Ishikawa (cell line): ENCODE results near the gene ATP5IF1.
A peak's percentile ranks its signal among the peaks of the same experiment; 100 is the strongest.

Experiments used
- CEBPB ChIP-seq: IDR thresholded peaks from 2 replicates; pipeline ENCODE4 v1.6.1; 2012
- CREB1 ChIP-seq: IDR thresholded peaks from 2 replicates; pipeline ENCODE4 v1.6.1; 2012; ENCODE audit warnings: low read depth
- EGR1 ChIP-seq: IDR thresholded peaks from 2 replicates; pipeline ENCODE4 v1.6.1; 2012
- EP300 ChIP-seq: IDR thresholded peaks from 2 replicates; pipeline ENCODE4 v1.6.1; 2012; ENCODE audit warnings: borderline replicate concordance
- FOXM1 ChIP-seq: IDR thresholded peaks from 2 replicates; pipeline ENCODE4 v1.6.1; 2012; ENCODE audit warnings: low read depth, borderline replicate concordance
- NFIC ChIP-seq: IDR thresholded peaks from 2 replicates; pipeline ENCODE4 v1.6.1; 2012
- RAD21 ChIP-seq: IDR thresholded peaks from 2 replicates; pipeline ENCODE4 v1.6.1; 2012; ENCODE audit warnings: low read depth
- TAF1 ChIP-seq: IDR thresholded peaks from 2 replicates; pipeline ENCODE4 v1.6.1; 2012; ENCODE audit warnings: low read depth, mild to moderate bottlenecking
- TCF12 ChIP-seq: IDR thresholded peaks from 2 replicates; pipeline ENCODE4 v1.6.1; 2012; ENCODE audit warnings: low read depth
- TEAD4 ChIP-seq: IDR thresholded peaks from 2 replicates; pipeline ENCODE4 v1.6.1; 2012
- YY1 ChIP-seq: IDR thresholded peaks from 2 replicates; pipeline ENCODE4 v1.6.1; 2012; ENCODE audit warnings: low read depth
- ZBTB7A ChIP-seq: IDR thresholded peaks from 2 replicates; pipeline ENCODE4 v1.6.1; 2012; ENCODE audit warnings: low read depth
- TF ChIP-seq, protein P1 (sequence below): IDR thresholded peaks from 2 replicates; pipeline ENCODE4 v1.6.1; 2012
- TF ChIP-seq, protein P2 (sequence below): IDR thresholded peaks from 2 replicates; pipeline ENCODE4 v1.6.1; 2012; ENCODE audit warnings: low read depth, mild to moderate bottlenecking
- TF ChIP-seq, protein P3 (sequence below): IDR thresholded peaks from 2 replicates; pipeline ENCODE4 v1.6.1; 2012

ATP5IF1 gene

DNA sequence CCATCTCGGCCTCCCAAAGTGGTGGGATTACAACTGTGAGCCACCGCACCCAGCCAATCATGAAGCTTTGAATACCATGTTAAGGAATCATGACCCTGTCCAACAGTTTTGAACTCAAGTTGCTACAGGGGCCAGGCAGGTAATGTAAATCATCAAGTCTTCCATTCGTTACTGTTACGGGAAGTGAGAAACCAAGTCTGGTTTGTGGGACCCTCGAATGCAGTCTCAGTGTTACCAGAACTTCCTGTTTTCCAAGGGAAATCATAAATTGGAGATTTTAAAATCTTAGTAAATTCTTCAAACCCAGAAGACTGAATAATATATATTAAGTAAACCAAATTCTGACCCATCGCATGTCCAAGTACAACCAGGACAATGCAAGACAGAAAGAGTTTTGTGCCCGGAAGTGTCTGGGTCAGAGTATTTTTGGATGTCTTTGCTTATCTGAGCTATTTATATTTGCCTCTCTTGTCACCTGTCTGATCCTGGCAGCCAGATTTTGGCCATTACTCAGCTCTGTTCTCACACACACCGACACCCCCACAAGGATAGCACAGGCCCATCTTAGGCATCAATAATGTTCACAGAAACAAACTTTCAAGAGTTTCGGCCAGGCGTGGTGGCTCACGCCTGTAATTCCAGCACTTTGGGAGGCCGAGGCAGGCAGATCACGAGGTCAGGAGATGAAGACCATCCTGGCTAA lies 8.8 kb downstream of the ATP5IF1 start:
- TF ChIP-seq EGR1 (no peak), ZBTB7A (no peak), YY1 (no peak), TEAD4 (no peak)
- TF ChIP-seq, protein P1, sequence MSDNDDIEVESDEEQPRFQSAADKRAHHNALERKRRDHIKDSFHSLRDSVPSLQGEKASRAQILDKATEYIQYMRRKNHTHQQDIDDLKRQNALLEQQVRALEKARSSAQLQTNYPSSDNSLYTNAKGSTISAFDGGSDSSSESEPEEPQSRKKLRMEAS: no peak
- TF ChIP-seq, protein P2, sequence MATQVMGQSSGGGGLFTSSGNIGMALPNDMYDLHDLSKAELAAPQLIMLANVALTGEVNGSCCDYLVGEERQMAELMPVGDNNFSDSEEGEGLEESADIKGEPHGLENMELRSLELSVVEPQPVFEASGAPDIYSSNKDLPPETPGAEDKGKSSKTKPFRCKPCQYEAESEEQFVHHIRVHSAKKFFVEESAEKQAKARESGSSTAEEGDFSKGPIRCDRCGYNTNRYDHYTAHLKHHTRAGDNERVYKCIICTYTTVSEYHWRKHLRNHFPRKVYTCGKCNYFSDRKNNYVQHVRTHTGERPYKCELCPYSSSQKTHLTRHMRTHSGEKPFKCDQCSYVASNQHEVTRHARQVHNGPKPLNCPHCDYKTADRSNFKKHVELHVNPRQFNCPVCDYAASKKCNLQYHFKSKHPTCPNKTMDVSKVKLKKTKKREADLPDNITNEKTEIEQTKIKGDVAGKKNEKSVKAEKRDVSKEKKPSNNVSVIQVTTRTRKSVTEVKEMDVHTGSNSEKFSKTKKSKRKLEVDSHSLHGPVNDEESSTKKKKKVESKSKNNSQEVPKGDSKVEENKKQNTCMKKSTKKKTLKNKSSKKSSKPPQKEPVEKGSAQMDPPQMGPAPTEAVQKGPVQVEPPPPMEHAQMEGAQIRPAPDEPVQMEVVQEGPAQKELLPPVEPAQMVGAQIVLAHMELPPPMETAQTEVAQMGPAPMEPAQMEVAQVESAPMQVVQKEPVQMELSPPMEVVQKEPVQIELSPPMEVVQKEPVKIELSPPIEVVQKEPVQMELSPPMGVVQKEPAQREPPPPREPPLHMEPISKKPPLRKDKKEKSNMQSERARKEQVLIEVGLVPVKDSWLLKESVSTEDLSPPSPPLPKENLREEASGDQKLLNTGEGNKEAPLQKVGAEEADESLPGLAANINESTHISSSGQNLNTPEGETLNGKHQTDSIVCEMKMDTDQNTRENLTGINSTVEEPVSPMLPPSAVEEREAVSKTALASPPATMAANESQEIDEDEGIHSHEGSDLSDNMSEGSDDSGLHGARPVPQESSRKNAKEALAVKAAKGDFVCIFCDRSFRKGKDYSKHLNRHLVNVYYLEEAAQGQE: no peak

DNA sequence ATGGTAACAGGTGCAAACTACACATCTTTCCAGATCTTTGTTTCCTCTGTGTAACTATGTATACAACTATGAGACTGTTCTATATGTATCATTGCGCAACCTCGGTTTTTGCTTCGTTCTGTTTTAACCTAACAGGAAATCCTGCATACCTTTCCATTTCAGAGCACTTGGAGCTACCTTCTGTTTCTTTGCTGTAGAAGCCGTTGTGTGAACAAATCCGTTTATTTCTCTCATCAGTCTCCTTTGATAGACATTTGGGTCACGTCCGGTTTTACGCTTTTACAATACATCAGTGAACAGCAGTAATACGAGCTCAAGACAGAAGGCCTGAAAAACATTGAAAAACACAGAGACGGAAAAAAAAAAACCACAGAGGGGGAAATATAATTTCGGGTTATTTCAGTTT lies 10.5 kb downstream of the ATP5IF1 start:
- TF ChIP-seq ZBTB7A (no peak), CREB1 (no peak), TCF12 (no peak), TEAD4 (no peak), EP300 (no peak), CEBPB (peak; percentile 100), NFIC (no peak), RAD21 (no peak), TAF1 (no peak), FOXM1 (peak; percentile 21; the same call in 1 of the 2 replicates)
- TF ChIP-seq, protein P1: no peak
- TF ChIP-seq, protein P2: no peak
- TF ChIP-seq, protein P3, sequence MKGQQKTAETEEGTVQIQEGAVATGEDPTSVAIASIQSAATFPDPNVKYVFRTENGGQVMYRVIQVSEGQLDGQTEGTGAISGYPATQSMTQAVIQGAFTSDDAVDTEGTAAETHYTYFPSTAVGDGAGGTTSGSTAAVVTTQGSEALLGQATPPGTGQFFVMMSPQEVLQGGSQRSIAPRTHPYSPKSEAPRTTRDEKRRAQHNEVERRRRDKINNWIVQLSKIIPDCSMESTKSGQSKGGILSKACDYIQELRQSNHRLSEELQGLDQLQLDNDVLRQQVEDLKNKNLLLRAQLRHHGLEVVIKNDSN: no peak

DNA sequence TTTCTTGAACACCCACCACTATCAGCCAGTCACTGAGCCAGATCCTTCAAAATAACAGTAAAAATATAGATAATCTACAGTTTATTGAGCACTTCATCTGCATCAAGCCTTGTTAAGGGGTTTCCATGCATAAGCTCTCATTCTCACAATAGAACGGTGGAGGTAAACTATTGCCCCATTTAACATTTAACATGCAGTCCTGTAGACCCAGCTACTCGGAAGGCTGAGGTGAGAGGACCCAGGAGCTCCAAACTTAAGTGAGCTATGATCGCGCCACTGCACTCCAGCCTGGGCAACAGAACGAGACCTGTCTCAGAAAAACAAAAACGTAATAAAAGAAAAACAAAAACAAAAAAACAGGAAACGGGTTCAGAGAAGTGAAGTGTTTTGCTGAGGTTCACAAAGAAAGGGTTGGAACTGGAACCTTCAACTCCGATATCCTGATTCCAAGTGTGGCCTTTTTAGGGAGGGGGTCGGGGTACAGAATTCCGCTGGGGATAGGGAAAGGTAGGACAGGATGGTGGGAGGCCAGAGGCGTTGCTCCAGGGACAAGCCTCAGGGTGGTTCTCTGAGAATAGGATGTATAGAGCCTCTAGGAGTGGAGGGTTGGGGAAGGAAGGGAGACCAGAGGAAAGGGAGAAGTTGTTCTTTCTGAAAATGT lies 11.8 kb downstream of the ATP5IF1 start:
- TF ChIP-seq CREB1 (no peak), TCF12 (0 out of 2 replicates have a peak, but pooled peaks have one; percentile 8)

DNA sequence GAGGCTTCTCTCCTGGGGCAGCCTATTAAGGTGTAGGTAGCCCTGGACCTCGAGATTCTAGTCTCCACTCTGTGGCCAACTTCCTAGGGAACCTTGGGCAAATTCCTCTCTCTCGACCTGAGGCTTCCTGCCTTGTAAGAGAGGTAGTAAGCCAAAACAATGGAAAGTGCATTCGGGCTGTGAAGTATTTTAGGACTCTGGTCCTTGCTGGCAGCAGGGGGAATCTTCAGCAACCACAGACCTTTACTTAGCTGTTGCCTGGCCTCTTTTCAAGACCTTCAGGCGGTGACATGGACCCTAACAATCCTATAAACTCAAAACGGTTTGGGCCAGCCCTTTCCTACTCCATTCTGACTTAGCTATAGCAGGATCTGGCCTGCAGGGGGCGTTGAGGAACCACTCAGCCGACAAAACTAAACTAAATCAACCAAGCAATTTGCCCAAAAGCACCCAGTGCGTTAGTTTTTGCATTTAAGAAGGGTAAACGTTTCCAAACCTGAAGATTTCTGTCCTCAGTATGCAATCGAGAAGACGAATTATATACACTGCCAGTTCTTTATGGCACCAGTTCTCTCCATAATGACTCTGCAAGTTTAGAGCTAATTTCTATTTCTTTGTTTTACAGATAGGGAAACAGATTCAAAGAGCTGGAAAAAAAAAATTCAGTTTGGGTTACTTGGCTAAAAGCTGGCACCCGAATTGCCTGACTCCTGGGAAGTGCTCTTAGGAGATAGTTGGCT lies 12.5 kb downstream of the ATP5IF1 start:
- TF ChIP-seq, protein P1: no peak
- TF ChIP-seq RAD21: peak; percentile 85

DNA sequence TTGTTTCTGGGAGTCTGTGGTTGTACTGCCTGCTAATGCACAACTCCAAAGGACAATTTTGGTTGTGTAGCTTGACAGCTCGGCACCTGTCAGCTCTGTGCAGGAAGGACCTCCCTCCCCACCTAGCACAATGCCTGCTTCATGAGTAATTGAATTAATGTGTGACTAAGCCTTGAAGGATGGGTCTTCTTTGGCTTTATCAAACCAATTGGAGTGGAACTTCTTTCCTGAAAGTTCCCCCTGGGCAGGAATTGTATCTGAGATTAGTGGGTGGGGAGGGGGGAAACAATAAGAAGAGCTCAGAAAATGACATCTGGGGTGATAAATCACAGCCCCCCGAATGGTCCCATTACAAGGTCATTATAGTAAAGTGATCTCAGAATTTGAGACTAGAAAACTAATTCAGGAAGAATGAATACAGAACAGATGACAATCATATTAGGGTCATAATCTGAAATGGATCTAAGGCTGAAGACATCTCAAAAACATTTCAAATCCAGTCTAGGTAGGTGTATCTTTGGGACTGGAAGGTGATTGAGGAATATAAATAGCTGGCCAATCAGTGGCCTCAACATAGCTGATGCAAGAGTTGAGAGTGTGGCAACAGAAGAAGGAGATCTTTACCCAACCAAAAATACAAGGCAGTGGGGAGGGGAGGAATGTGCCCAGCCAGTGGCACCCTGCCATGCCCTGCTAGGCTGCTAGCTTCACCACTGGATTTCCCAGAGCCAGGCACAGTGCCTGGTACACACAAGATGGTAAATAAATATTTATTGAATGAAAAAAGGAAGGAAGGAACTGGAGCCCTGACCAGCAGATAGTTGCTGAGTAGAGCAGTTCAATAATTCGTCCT lies 13.3 kb downstream of the ATP5IF1 start:
- TF ChIP-seq CREB1 (no peak), YY1 (no peak), TEAD4 (peak; percentile 82), EP300 (peak; percentile 38; the same call in 1 of the 2 replicates), NFIC (peak; percentile 74), TCF12 (peak; percentile 25; the same call in 1 of the 2 replicates), FOXM1 (no peak), RAD21 (peak; percentile 3; the same call in 1 of the 2 replicates), EGR1 (no peak), CEBPB (peak; percentile 96), TAF1 (0 out of 2 replicates have a peak, but pooled peaks have one; percentile 30), ZBTB7A (peak; percentile 32; the same call in 1 of the 2 replicates)
- TF ChIP-seq, protein P2: no peak
- TF ChIP-seq, protein P3: no peak
- TF ChIP-seq, protein P1: peak; percentile 61; the same call in 1 of the 2 replicates
